HepG2 (cell line): Measurements from ENCODE around the gene ULBP1. TPM values are rescaled to one million over a fixed set of nuclear protein-coding genes. Genes with fewer than 3 reads are reported as not detected.

Experiments
- CBX5 ChIP-seq: sonication (generic); formaldehyde crosslinking; IDR thresholded peaks from 2 replicates; pipeline ENCODE4 v1.4.0; 2020; ENCODE audit warnings: missing genetic modification reagents, borderline replicate concordance
- DMAP1 ChIP-seq: IDR thresholded peaks from 2 replicates; pipeline ENCODE4 v1.6.1; 2016
- KLF11 ChIP-seq: IDR thresholded peaks from 2 replicates; pipeline ENCODE4 v1.6.1; 2016; ENCODE audit warnings: missing compliant biosample characterization
- NFKB2 ChIP-seq: sonication (generic); formaldehyde crosslinking; IDR thresholded peaks from 2 replicates; pipeline ENCODE4 v1.4.0; 2020; ENCODE audit warnings: missing genetic modification reagents, borderline replicate concordance
- PITX1 ChIP-seq: sonication (generic); formaldehyde crosslinking; IDR thresholded peaks from 2 replicates; pipeline ENCODE4 v1.5.1; 2020; ENCODE audit warnings: mild to moderate bottlenecking, missing genetic modification reagents
- ZFP36 ChIP-seq: fragments of 150-350 bp; IDR thresholded peaks from 2 replicates; pipeline ENCODE4 v1.6.1; 2018; ENCODE audit warnings: borderline replicate concordance, low read length, low read depth; ENCODE audit not compliant: partially characterized antibody
- ZMYM4 ChIP-seq: sonication (generic); formaldehyde crosslinking; IDR thresholded peaks from 2 replicates; pipeline ENCODE4 v1.8.1; 2023; ENCODE audit warnings: mild to moderate bottlenecking, missing genetic modification reagents
- ZNF510 ChIP-seq: sonication (generic); formaldehyde crosslinking; IDR thresholded peaks from 2 replicates; pipeline ENCODE4 v1.4.0; 2020; ENCODE audit warnings: low read depth, mild to moderate bottlenecking, missing genetic modification reagents
- ZNF556 ChIP-seq: sonication (generic); formaldehyde crosslinking; IDR thresholded peaks from 2 replicates; pipeline ENCODE4 v1.4.0; 2020; ENCODE audit warnings: mild to moderate bottlenecking, missing genetic modification reagents, borderline replicate concordance
- ZNF678 ChIP-seq: sonication (generic); formaldehyde crosslinking; IDR thresholded peaks from 2 replicates; pipeline ENCODE4 v1.4.0; 2020; ENCODE audit warnings: mild to moderate bottlenecking, missing genetic modification reagents
- polyA plus RNA-seq, 8 experiments: library from polyadenylated mRNA; depleted of rRNA in 3 of 8; stranded (reverse) in 7 of 8; unstranded in 1 of 8; fragments of >200 nt; fragmentation: Illumina TruSeq in 4 of 8; extraction: Trizol in 4 of 8; gene quantifications; 2 replicates each; pipeline versions ENCODE4 v1.2.1 to v1.2.3, GENCODE V29; 2011 to 2016; ENCODE audit warnings: low read depth in 4 of 8, missing spikeins in 1 of 8, mixed read lengths in 1 of 8; ENCODE audit not compliant: insufficient read depth in 1 of 8
- total RNA-seq, 5 experiments: library from RNA; depleted of rRNA; stranded (reverse); fragments of >200 nt; fragmentation: Illumina TruSeq; extraction: Trizol; gene quantifications; 2 replicates each; pipeline ENCODE4 v1.2.3, GENCODE V29; 2016; ENCODE audit warnings: low read depth in 1 of 5
- TF ChIP-seq, protein P1 (sequence below): sonication (generic); formaldehyde crosslinking; IDR thresholded peaks from 2 replicates; pipeline ENCODE4 v1.5.1; 2020; ENCODE audit warnings: mild to moderate bottlenecking, missing genetic modification reagents, borderline replicate concordance
- TF ChIP-seq, protein P2 (sequence below), 2 experiments: sonication (generic) in 1 of 2; formaldehyde crosslinking in 1 of 2; IDR thresholded peaks; 2 replicates each; pipeline versions ENCODE4 v1.4.0 to v1.6.1; 2016 to 2020; ENCODE audit warnings: borderline replicate concordance in 1 of 2, low read depth in 1 of 2, mild to moderate bottlenecking in 1 of 2, missing genetic modification reagents in 1 of 2
- TF ChIP-seq, protein P3 (sequence below): fragments of 450-650 bp; IDR thresholded peaks from 2 replicates; pipeline ENCODE4 v1.6.1; 2017; ENCODE audit warnings: mild to moderate bottlenecking
- TF ChIP-seq, protein P4 (sequence below): IDR thresholded peaks from 2 replicates; pipeline ENCODE4 v1.6.1; 2018; ENCODE audit warnings: missing genetic modification reagents
- TF ChIP-seq, protein P5 (sequence below): sonication (generic); formaldehyde crosslinking; IDR thresholded peaks from 2 replicates; pipeline ENCODE4 v1.4.0; 2020; ENCODE audit warnings: missing genetic modification reagents

The ULBP1 gene
- total and polyA plus RNA-seq, 2 of the 13 experiments (the other 11 are each of a cell fraction or from before 2014, with no cell fraction given) = 0.04 to 0.09 TPM

DNA sequence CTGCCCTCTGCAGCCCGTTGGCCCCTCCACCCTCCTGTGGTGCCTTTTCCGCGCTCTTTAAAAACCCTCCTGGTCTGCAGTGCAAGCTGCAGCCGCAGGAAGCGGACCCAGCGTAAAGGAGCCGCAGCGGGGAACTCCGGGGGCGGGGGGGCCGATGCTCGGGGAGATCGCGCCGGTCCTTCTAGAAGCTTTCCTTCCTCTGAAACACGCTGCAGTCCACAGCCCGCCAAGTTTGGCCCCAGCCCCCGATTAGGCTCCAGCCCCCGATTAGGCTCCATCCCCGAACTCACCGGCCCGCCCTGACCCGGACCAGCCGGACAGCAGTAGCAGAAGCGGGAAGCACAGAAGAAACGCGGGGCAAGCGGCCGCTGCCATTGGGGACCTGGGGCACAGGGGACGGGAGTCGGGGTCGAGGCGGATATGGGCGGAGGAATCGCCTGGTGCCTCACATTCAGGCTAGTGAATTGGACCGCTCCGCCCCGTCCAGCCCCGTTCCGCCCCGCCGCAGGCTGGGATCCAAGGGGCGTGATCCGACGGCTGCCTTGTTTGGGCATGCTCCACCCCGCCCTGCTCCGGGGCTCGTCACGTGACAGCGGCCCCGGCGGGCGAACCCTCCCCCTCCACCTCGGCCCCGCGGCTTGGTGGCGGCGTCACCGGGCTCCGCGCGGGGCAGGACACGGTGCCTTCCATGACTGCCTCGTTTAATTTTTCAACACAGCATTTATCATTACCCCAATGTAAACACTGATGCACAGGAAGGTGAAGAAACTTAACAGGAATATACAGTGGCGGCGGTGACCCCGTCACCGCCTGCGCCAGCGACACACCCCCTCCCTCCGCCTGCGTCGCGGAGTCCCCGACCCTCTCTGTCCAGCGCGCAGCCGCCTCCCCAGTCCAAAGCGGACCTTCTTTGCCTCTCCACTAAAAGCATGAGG is 41.3 kb downstream of the ULBP1 start (continued):
- TF ChIP-seq, protein P1, sequence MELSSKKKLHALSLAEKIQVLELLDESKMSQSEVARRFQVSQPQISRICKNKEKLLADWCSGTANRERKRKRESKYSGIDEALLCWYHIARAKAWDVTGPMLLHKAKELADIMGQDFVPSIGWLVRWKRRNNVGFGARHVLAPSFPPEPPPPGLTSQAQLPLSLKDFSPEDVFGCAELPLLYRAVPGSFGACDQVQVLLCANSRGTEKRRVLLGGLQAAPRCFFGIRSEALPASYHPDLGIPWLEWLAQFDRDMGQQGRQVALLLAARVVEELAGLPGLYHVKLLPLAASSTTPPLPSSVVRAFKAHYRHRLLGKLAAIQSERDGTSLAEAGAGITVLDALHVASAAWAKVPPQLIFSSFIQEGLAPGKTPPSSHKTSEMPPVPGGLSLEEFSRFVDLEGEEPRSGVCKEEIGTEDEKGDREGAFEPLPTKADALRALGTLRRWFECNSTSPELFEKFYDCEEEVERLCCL = no peak
- TF ChIP-seq, protein P2, sequence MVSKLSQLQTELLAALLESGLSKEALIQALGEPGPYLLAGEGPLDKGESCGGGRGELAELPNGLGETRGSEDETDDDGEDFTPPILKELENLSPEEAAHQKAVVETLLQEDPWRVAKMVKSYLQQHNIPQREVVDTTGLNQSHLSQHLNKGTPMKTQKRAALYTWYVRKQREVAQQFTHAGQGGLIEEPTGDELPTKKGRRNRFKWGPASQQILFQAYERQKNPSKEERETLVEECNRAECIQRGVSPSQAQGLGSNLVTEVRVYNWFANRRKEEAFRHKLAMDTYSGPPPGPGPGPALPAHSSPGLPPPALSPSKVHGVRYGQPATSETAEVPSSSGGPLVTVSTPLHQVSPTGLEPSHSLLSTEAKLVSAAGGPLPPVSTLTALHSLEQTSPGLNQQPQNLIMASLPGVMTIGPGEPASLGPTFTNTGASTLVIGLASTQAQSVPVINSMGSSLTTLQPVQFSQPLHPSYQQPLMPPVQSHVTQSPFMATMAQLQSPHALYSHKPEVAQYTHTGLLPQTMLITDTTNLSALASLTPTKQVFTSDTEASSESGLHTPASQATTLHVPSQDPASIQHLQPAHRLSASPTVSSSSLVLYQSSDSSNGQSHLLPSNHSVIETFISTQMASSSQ (IDR thresholded peaks at IDR 0.05; ENCODE audit: low read depth) = no peak
- TF ChIP-seq, protein P2 (CRISPR knock-in tag; IDR thresholded peaks at IDR 0.05; ENCODE audit: borderline replicate concordance) = 0 out of 2 replicates have a peak, but pooled peaks have one; percentile 40
- TF ChIP-seq, protein P3, sequence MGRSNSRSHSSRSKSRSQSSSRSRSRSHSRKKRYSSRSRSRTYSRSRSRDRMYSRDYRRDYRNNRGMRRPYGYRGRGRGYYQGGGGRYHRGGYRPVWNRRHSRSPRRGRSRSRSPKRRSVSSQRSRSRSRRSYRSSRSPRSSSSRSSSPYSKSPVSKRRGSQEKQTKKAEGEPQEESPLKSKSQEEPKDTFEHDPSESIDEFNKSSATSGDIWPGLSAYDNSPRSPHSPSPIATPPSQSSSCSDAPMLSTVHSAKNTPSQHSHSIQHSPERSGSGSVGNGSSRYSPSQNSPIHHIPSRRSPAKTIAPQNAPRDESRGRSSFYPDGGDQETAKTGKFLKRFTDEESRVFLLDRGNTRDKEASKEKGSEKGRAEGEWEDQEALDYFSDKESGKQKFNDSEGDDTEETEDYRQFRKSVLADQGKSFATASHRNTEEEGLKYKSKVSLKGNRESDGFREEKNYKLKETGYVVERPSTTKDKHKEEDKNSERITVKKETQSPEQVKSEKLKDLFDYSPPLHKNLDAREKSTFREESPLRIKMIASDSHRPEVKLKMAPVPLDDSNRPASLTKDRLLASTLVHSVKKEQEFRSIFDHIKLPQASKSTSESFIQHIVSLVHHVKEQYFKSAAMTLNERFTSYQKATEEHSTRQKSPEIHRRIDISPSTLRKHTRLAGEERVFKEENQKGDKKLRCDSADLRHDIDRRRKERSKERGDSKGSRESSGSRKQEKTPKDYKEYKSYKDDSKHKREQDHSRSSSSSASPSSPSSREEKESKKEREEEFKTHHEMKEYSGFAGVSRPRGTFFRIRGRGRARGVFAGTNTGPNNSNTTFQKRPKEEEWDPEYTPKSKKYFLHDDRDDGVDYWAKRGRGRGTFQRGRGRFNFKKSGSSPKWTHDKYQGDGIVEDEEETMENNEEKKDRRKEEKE = no peak
- TF ChIP-seq DMAP1 (peak; percentile 36; the same call in 1 of the 2 replicates), PITX1 (CRISPR knock-in tag) (peak; percentile 26; the same call in 1 of the 2 replicates), ZNF510 (no peak), ZNF678 (no peak), KLF11 (CRISPR knock-in tag) (no peak), CBX5 (CRISPR knock-in tag) (0 out of 2 replicates have a peak, but pooled peaks have one; percentile 33), ZMYM4 (peak; percentile 89), NFKB2 (CRISPR knock-in tag) (peak; percentile 60; the same call in 1 of the 2 replicates), ZNF556 (CRISPR knock-in tag) (peak; percentile 16; the same call in 1 of the 2 replicates), ZFP36 (peak; percentile 35)
- TF ChIP-seq, protein P4, sequence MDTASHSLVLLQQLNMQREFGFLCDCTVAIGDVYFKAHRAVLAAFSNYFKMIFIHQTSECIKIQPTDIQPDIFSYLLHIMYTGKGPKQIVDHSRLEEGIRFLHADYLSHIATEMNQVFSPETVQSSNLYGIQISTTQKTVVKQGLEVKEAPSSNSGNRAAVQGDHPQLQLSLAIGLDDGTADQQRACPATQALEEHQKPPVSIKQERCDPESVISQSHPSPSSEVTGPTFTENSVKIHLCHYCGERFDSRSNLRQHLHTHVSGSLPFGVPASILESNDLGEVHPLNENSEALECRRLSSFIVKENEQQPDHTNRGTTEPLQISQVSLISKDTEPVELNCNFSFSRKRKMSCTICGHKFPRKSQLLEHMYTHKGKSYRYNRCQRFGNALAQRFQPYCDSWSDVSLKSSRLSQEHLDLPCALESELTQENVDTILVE = no peak
- TF ChIP-seq, protein P5, sequence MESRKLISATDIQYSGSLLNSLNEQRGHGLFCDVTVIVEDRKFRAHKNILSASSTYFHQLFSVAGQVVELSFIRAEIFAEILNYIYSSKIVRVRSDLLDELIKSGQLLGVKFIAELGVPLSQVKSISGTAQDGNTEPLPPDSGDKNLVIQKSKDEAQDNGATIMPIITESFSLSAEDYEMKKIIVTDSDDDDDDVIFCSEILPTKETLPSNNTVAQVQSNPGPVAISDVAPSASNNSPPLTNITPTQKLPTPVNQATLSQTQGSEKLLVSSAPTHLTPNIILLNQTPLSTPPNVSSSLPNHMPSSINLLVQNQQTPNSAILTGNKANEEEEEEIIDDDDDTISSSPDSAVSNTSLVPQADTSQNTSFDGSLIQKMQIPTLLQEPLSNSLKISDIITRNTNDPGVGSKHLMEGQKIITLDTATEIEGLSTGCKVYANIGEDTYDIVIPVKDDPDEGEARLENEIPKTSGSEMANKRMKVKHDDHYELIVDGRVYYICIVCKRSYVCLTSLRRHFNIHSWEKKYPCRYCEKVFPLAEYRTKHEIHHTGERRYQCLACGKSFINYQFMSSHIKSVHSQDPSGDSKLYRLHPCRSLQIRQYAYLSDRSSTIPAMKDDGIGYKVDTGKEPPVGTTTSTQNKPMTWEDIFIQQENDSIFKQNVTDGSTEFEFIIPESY (CRISPR knock-in tag) = no peak; the same call in 1 of the 2 replicates
